GM12891 (cell line): Measurements from ENCODE around the gene APOA4.

Experiments used
- POLR2A ChIP-seq: IDR thresholded peaks from 2 replicates; pipeline ENCODE4 v1.6.1; 2011; ENCODE audit warnings: low read depth, low read length, control low read depth
- POLR2AphosphoS5 ChIP-seq: IDR thresholded peaks from 2 replicates; pipeline ENCODE4 v1.6.1; 2011; ENCODE audit warnings: low read depth, low read length, control low read depth
- POU2F2 ChIP-seq: IDR thresholded peaks from 2 replicates; pipeline ENCODE4 v1.6.1; 2011; ENCODE audit warnings: low read depth, mild to moderate bottlenecking, control low read depth, low read length, moderate library complexity
- SPI1 ChIP-seq: IDR thresholded peaks from 2 replicates; pipeline ENCODE4 v1.6.1; 2011; ENCODE audit warnings: low read depth, low read length, control low read depth
- TAF1 ChIP-seq: IDR thresholded peaks from 2 replicates; pipeline ENCODE4 v1.6.1; 2011; ENCODE audit warnings: low read depth, low read length, control low read depth

DNA sequence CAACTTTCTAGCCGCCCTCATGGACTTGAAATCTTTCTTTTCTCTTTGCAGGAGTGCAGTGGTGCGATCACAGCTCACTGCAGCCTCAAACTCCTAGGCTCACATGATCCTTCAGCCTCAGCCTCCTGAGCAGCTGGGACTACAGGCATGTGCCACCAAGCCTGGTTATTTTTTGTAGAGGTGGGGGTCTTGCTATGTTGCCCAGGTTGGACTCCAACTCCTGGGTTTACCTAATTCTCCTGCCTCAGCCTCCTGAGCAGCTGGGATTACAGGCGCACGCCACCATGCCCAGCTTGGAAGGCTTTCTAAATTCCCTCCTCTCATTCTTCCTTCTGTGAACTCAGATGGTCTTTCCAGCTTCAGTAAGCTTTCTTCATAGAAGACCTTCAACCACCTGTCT, 19.0 kb upstream of the APOA4 start:
- TF ChIP-seq POLR2A = no peak
- TF ChIP-seq TAF1 = no peak
- TF ChIP-seq POLR2AphosphoS5 = no peak
- no peak for TF ChIP-seq SPI1
- TF ChIP-seq POU2F2 = no peak
